H9 (cell line): Measurements from ENCODE around the gene FOXO6. TPM values are rescaled to one million over a fixed set of nuclear protein-coding genes. Genes with fewer than 3 reads are reported as not detected.
A peak's percentile ranks its signal among the peaks of the same experiment; 100 is the strongest.

ENCODE experiments used
- DNase-seq: peaks from one replicate; pipeline ENCODE4 v3.0.0-alpha.2; 2017
- H2AFZ ChIP-seq: one replicate; pipeline ENCODE4 v1.6.1; 2013; ENCODE audit warnings: mild to moderate bottlenecking, low read length, control low read depth, moderate library complexity
- H2AK5ac ChIP-seq: 2 replicates; pipeline ENCODE4 v1.6.1; 2013; ENCODE audit warnings: low read length, control low read depth, mixed read lengths; ENCODE audit not compliant: insufficient read length
- H2BK120ac ChIP-seq: one replicate; pipeline ENCODE4 v1.6.1; 2013; ENCODE audit warnings: low read depth, mild to moderate bottlenecking, low read length, control low read depth, inconsistent platforms; ENCODE audit not compliant: poor library complexity, severe bottlenecking
- H2BK12ac ChIP-seq: 2 replicates; pipeline ENCODE4 v1.6.1; 2013; ENCODE audit warnings: low read length, control low read depth, mixed read lengths, low read depth; ENCODE audit not compliant: insufficient read length
- H2BK15ac ChIP-seq: 2 replicates; pipeline ENCODE4 v1.6.1; 2013; ENCODE audit warnings: low read depth, low read length, control low read depth
- H2BK20ac ChIP-seq: one replicate; pipeline ENCODE4 v1.6.1; 2013; ENCODE audit warnings: low read depth, mild to moderate bottlenecking, low read length, control low read depth, inconsistent platforms; ENCODE audit not compliant: poor library complexity, severe bottlenecking
- H2BK5ac ChIP-seq: 2 replicates; pipeline ENCODE4 v1.6.1; 2013; ENCODE audit warnings: low read length, control low read depth, mixed read lengths; ENCODE audit not compliant: insufficient read length
- H3K14ac ChIP-seq: 2 replicates; pipeline ENCODE4 v1.6.1; 2013; ENCODE audit warnings: low read length, control low read depth; ENCODE audit not compliant: insufficient read depth
- H3K18ac ChIP-seq: 2 replicates; pipeline ENCODE4 v1.6.1; 2013; ENCODE audit warnings: low read depth, mild to moderate bottlenecking, mixed read lengths, low read length, control low read depth; ENCODE audit not compliant: insufficient read length
- H3K23ac ChIP-seq: 2 replicates; pipeline ENCODE4 v1.6.1; 2013; ENCODE audit warnings: low read length, control low read depth, mixed read lengths, low read depth; ENCODE audit not compliant: insufficient read length
- H3K23me2 ChIP-seq: 2 replicates; pipeline ENCODE4 v1.6.1; 2013; ENCODE audit warnings: low read depth, mild to moderate bottlenecking, mixed read lengths, low read length, control low read depth; ENCODE audit not compliant: insufficient read length, poor library complexity, severe bottlenecking
- H3K27ac ChIP-seq: 2 replicates; pipeline ENCODE4 v1.5.1; 2013; ENCODE audit warnings: low read length, control low read depth, mixed read lengths, low read depth; ENCODE audit not compliant: insufficient read length
- H3K27me3 ChIP-seq: 2 replicates; pipeline ENCODE4 v1.6.1; 2013; ENCODE audit warnings: low read length, control low read depth, inconsistent platforms; ENCODE audit not compliant: insufficient read depth
- H3K4ac ChIP-seq: 2 replicates; pipeline ENCODE4 v1.6.1; 2013; ENCODE audit warnings: low read depth, mild to moderate bottlenecking, control low read depth, inconsistent platforms, low read length, moderate library complexity
- H3K4me1 ChIP-seq: 2 replicates; pipeline ENCODE4 v1.6.1; 2013; ENCODE audit warnings: low read length, control low read depth, inconsistent platforms; ENCODE audit not compliant: insufficient read depth
- H3K4me2 ChIP-seq: 2 replicates; pipeline ENCODE4 v1.6.1; 2013; ENCODE audit warnings: low read length, control low read depth, mixed read lengths; ENCODE audit not compliant: insufficient read length, insufficient read depth
- H3K56ac ChIP-seq: 2 replicates; pipeline ENCODE4 v1.6.1; 2013; ENCODE audit warnings: low read depth, mild to moderate bottlenecking, mixed read lengths, low read length, control low read depth; ENCODE audit not compliant: insufficient read length
- H3K79me1 ChIP-seq: 2 replicates; pipeline ENCODE4 v1.6.1; 2013; ENCODE audit warnings: low read depth, mild to moderate bottlenecking, moderate library complexity, low read length, control low read depth, inconsistent platforms; ENCODE audit not compliant: insufficient read depth, poor library complexity, severe bottlenecking
- H3K79me2 ChIP-seq: 2 replicates; pipeline ENCODE4 v1.6.1; 2013; ENCODE audit warnings: low read length, control low read depth, inconsistent platforms; ENCODE audit not compliant: insufficient read depth
- H3K9ac ChIP-seq: 2 replicates; pipeline ENCODE4 v1.6.1; 2013; ENCODE audit warnings: low read length, control low read depth, mixed read lengths; ENCODE audit not compliant: insufficient read length; ENCODE audit errors: extremely low read depth
- H3K9me3 ChIP-seq: one replicate; pipeline ENCODE4 v1.6.1; 2013; ENCODE audit warnings: low read depth, low read length, inconsistent platforms; ENCODE audit not compliant: control insufficient read depth
- H3T11ph ChIP-seq: one replicate; pipeline ENCODE4 v1.6.1; 2013; ENCODE audit warnings: mild to moderate bottlenecking, low read length, control low read depth, inconsistent platforms
- H4K20me1 ChIP-seq: one replicate; pipeline ENCODE4 v1.6.1; 2013; ENCODE audit not compliant: control insufficient read depth, insufficient read length, insufficient read depth
- H4K5ac ChIP-seq: 2 replicates; pipeline ENCODE4 v1.6.1; 2013; ENCODE audit warnings: low read depth, mild to moderate bottlenecking, mixed read lengths, low read length, control low read depth; ENCODE audit not compliant: insufficient read length
- H4K8ac ChIP-seq: replicated peaks from 2 replicates; pipeline ENCODE4 v1.6.1; 2013; ENCODE audit warnings: low read length, control low read depth, mixed read lengths, low read depth; ENCODE audit not compliant: insufficient read length
- H4K91ac ChIP-seq: 2 replicates; pipeline ENCODE4 v1.6.1; 2013; ENCODE audit warnings: low read depth, mild to moderate bottlenecking, moderate library complexity, mixed read lengths, low read length, control low read depth; ENCODE audit not compliant: insufficient read length
- H3K27ac Mint-ChIP-seq, 3 experiments: 2 replicates in 2 of 3; 3 replicates in 1 of 3; pipeline ENCODE4 v1.8.0; 2020 to 2021; ENCODE audit warnings: mixed read lengths in 3 of 3, mild to moderate bottlenecking in 1 of 3, moderate library complexity in 1 of 3
- H3K27me3 Mint-ChIP-seq: 2 replicates; pipeline ENCODE4 v1.8.0; 2021; ENCODE audit warnings: low read depth, mild to moderate bottlenecking, moderate library complexity, mixed read lengths
- H3K36me3 Mint-ChIP-seq, 3 experiments: 2 replicates in 2 of 3; 3 replicates in 1 of 3; pipeline ENCODE4 v1.8.0; 2020 to 2021; ENCODE audit warnings: low read depth in 3 of 3, mixed read lengths in 3 of 3; ENCODE audit not compliant: insufficient read depth in 1 of 3
- H3K4me1 Mint-ChIP-seq, 2 experiments: 2 replicates each; pipeline ENCODE4 v1.8.0; 2020; ENCODE audit warnings: mixed read lengths in 2 of 2
- H3K4me3 Mint-ChIP-seq, 2 experiments: 2 replicates in 1 of 2; 3 replicates in 1 of 2; pipeline ENCODE4 v1.8.0; 2020 to 2021; ENCODE audit warnings: mild to moderate bottlenecking in 2 of 2, mixed read lengths in 2 of 2, moderate library complexity in 1 of 2
- H3K9me3 Mint-ChIP-seq, 2 experiments: 2 replicates in 1 of 2; 3 replicates in 1 of 2; pipeline ENCODE4 v1.8.0; 2020; ENCODE audit warnings: mild to moderate bottlenecking in 2 of 2, mixed read lengths in 2 of 2, moderate library complexity in 1 of 2
- CTCF ChIP-seq: fragments of 200-600 bp; sonication (generic); conservative IDR thresholded peaks from 3 replicates; pipeline ENCODE4 v1.8.0; 2021; ENCODE audit warnings: antibody characterized with exemption, mild to moderate bottlenecking
- WGBS: extraction: QIAGEN DNeasy Blood & Tissue Kit; methylation state at CpG from one replicate; pipeline ENCODE4 v1.1.7; 2013; ENCODE audit warnings: missing lambda C conversion rate, low lambda C conversion rate, mixed read lengths; ENCODE audit not compliant: insufficient read length; ENCODE audit errors: extremely low coverage; 5-methylcytosine and 5-hydroxymethylcytosine counted together
- total RNA-seq: library from RNA; stranded (reverse); gene quantifications from 2 replicates; pipeline ENCODE4 v1.2.1, GENCODE V29; 2021

Gene FOXO6
- total RNA-seq, 1 experiment from 2014 or later, result 0.83 TPM

DNA sequence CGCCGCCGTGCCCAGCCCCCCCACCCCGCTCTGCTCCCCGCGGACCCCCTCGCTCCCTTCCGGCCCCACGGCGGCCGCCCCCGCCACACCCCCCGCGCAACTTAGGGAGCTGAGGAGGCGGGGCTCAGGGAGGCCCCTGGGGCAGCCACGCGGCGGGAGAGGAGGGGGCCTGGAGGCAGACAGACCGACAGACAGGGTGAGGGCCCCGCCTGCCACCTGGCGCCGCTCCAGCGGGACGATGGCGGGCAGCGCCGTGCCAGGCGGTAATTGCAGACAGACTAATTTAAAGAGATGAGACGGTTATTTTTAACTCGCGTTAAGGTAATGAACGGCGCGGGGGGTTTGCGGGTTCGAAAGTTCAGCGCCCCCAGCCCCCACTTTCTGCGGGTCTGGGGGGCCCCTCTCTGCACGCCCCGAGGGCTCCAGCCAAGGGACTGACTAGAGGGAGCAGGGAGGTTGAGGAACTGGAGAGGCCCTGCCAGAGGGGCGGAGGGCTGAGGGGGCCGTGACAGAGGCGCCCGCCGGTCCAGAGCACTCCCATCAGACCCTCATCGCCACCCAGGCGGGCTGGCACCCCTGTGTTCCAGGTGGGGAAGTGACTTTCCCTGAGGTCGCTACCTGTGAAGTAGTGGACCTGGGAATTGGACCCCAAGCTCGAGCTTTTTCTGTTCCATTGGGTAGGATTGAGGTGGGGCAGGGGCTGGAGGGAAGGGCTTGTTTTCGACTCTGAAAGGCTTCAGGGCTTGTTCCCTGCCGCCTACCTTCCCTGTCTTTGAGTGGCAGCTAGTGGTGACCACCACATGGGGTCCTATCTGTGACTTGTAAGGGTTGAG, 5.4 kb downstream of the FOXO6 start:
- Histone ChIP-seq H4K8ac (no peak overlapping the region), H2BK15ac (no peak overlapping the region), H3K56ac (no peak overlapping the region), H2AK5ac (no peak overlapping the region), H2BK5ac (no peak overlapping the region), H3K14ac (no peak overlapping the region), H3T11ph (no peak overlapping the region), H3K23ac (no peak overlapping the region), H4K91ac (no peak overlapping the region), H3K4ac (no peak overlapping the region), H3K4me2 (peak overlapping the region; percentile 54), H3K79me2 (no peaks in the 10 kb centered on the region), H3K4me1 (peaks cover 18% of the 10 kb centered on the region), H2BK20ac (no peak overlapping the region), H2AFZ (no peak overlapping the region), H3K9ac (no peak overlapping the region), H3K18ac (no peak overlapping the region), H4K5ac (no peak overlapping the region), H2BK12ac (no peak overlapping the region), H3K9me3 (no peaks in the 10 kb centered on the region), H2BK120ac (no peak overlapping the region), H3K23me2 (peaks cover 9% of the 10 kb centered on the region), H3K27me3 (peaks cover 19% of the 10 kb centered on the region), H3K79me1 (no peaks in the 10 kb centered on the region), H3K27ac (no peak overlapping the region), H4K20me1 (no peaks in the 10 kb centered on the region)
- WGBS, result no CpG with 5 or more reads among the region's 51 CpGs
- no peak for TF ChIP-seq CTCF
- H3K27me3 Mint-ChIP-seq, result peaks cover 75% of the 10 kb centered on the region
- H3K4me3 Mint-ChIP-seq, result peak overlapping the region; percentile 56 to 78
- H3K4me1 Mint-ChIP-seq, result peaks cover 41 to 65% of the 10 kb centered on the region in 2 experiments
- H3K9me3 Mint-ChIP-seq, result no peaks in the 10 kb centered on the region
- DNase-seq, result no peak
- H3K36me3 Mint-ChIP-seq, result no peaks in the 10 kb centered on the region
- H3K27ac Mint-ChIP-seq, result no peak overlapping the region
